ENCODE results near the gene CDCP1.

GRCh38 chr3:45034612-45035252, 111.4 kb downstream of the CDCP1 start:
- TF ChIP-seq POLR2A (IDR thresholded peaks at IDR 0.05) (no peak), CTCF (IDR thresholded peaks at IDR 0.05 in 8 of 11, conservative IDR thresholded peaks at IDR 0.05 in 3 of 11) (peak in 1 of 11 experiments; percentile 16), POLR2AphosphoS5 (IDR thresholded peaks at IDR 0.05) (peak in 2 of 3 donors; percentile 42 to 48)

Data from spleen (tissue), 7 donors.